SHP77 treated with DMSO at 0.1 percent for 48 hours (cell line): ENCODE measurements around the gene NR1H3.
A peak's percentile ranks its signal among the peaks of the same experiment; 100 is the strongest.
"Not testable (repeated sequence)": the region's sequence is repeated elsewhere in the genome, so short reads cannot be mapped to it uniquely, and the experiment has no call there.

Experiments
- DNase-seq: peaks from one replicate; lab custom pipeline; 2025; lab: John Stamatoyannopoulos, UW

NR1H3 gene

GRCh38 chr11:47257517-47258316, at the start of gene NR1H3:
Gene NR1H3, plus strand, starts transcription at chr11:47257996. Its CDS starts 1,221 bp downstream, at chr11:47259217.
- peak; percentile 45 for DNase-seq

- DNase-seq = not testable (repeated sequence)
These were observed 49.7 kb upstream of the NR1H3 start for GRCh38 chr11:47208008-47208552.

GRCh38 chr11:47208628-47209027, 49.2 kb upstream of the NR1H3 start:
- DNase-seq = no peak

GRCh38 chr11:47212938-47213337, 44.9 kb upstream of the NR1H3 start:
- no peak for DNase-seq

GRCh38 chr11:47213950-47214565, 43.7 kb upstream of the NR1H3 start:
- DNase-seq = peak; percentile 84

GRCh38 chr11:47215366-47215910, 42.4 kb upstream of the NR1H3 start:
- peak; percentile 44 for DNase-seq

GRCh38 chr11:47216121-47216798, 41.5 kb upstream of the NR1H3 start:
- DNase-seq = no peak

GRCh38 chr11:47220401-47220821, 37.4 kb upstream of the NR1H3 start:
- DNase-seq = no peak

GRCh38 chr11:47222696-47223095, 35.1 kb upstream of the NR1H3 start:
- DNase-seq = no peak

- DNase-seq = no peak
These were observed 32.0 kb upstream of the NR1H3 start for GRCh38 chr11:47225552-47226400.

GRCh38 chr11:47229161-47229560, 28.6 kb upstream of the NR1H3 start:
- DNase-seq = no peak

- no peak for DNase-seq
These were observed 24.7 kb upstream of the NR1H3 start for GRCh38 chr11:47233051-47233450.

- peak; percentile 39 for DNase-seq
These were observed 23.7 kb upstream of the NR1H3 start for GRCh38 chr11:47233989-47234668.

GRCh38 chr11:47234669-47235100, 23.1 kb upstream of the NR1H3 start:
- DNase-seq = peak; percentile 78

GRCh38 chr11:47235163-47235562, 22.6 kb upstream of the NR1H3 start:
- DNase-seq = no peak

- DNase-seq = peak; percentile 39
These were observed 21.3 kb upstream of the NR1H3 start for GRCh38 chr11:47236482-47236881.

GRCh38 chr11:47239852-47240251, 17.9 kb upstream of the NR1H3 start:
- no peak for DNase-seq

- DNase-seq = no peak
These were observed 15.9 kb upstream of the NR1H3 start for GRCh38 chr11:47241841-47242301.

GRCh38 chr11:47242596-47243192, 15.1 kb upstream of the NR1H3 start:
- no peak for DNase-seq

- DNase-seq = no peak
These were observed 14.3 kb upstream of the NR1H3 start for GRCh38 chr11:47243454-47243853.
